Adrenal gland (tissue), 5 donors: ENCODE data around the gene ZNF273.

Experiments
- POLR2A ChIP-seq, 2 donors: fragments of 450-650 bp; IDR thresholded peaks; one replicate each; pipeline ENCODE4 v1.6.1; 2017; ENCODE audit warnings: antibody characterized with exemption in 2 of 2, mild to moderate bottlenecking in 2 of 2, moderate library complexity in 1 of 2
- TF ChIP-seq, protein P1 (sequence below), 6 experiments: fragments of 450-650 bp in 4 of 6; fragments of 200-600 bp in 2 of 6; sonication (generic) in 1 of 6; IDR thresholded peaks; 1 replicate in 5 of 6; 2 replicates in 1 of 6; pipeline versions ENCODE4 v1.5.1 to v1.8.0; 2016 to 2021; ENCODE audit warnings: antibody characterized with exemption in 6 of 6, mild to moderate bottlenecking in 2 of 6, moderate library complexity in 1 of 6
- donor health status: DM: no; HTN: no; CAD: no.

DNA sequence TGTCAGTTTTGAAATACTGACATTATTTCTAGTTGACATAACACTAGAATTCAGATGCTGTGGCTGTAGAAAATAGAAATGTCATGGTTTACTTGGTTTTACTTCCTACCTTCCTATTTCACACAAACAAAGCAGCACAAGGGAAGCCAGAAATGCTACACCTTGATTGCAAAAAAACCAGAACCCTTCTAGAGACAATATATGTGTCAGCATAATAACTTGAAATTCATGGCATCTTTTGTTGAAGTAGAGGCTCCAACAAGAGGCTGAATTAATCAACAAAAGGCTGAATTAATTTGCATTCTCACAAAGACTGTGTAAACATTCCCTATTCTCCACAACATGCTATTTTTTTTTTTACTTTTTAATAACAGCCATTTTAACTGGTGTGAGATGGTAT lies 62.5 kb downstream of the ZNF273 start:
- TF ChIP-seq, protein P1, sequence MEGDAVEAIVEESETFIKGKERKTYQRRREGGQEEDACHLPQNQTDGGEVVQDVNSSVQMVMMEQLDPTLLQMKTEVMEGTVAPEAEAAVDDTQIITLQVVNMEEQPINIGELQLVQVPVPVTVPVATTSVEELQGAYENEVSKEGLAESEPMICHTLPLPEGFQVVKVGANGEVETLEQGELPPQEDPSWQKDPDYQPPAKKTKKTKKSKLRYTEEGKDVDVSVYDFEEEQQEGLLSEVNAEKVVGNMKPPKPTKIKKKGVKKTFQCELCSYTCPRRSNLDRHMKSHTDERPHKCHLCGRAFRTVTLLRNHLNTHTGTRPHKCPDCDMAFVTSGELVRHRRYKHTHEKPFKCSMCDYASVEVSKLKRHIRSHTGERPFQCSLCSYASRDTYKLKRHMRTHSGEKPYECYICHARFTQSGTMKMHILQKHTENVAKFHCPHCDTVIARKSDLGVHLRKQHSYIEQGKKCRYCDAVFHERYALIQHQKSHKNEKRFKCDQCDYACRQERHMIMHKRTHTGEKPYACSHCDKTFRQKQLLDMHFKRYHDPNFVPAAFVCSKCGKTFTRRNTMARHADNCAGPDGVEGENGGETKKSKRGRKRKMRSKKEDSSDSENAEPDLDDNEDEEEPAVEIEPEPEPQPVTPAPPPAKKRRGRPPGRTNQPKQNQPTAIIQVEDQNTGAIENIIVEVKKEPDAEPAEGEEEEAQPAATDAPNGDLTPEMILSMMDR (IDR thresholded peaks at IDR 0.05), result no peak
- TF ChIP-seq POLR2A (IDR thresholded peaks at IDR 0.05), result no peak
